Measurements from ENCODE around the gene ZBTB44.

ZBTB44 gene

DNA sequence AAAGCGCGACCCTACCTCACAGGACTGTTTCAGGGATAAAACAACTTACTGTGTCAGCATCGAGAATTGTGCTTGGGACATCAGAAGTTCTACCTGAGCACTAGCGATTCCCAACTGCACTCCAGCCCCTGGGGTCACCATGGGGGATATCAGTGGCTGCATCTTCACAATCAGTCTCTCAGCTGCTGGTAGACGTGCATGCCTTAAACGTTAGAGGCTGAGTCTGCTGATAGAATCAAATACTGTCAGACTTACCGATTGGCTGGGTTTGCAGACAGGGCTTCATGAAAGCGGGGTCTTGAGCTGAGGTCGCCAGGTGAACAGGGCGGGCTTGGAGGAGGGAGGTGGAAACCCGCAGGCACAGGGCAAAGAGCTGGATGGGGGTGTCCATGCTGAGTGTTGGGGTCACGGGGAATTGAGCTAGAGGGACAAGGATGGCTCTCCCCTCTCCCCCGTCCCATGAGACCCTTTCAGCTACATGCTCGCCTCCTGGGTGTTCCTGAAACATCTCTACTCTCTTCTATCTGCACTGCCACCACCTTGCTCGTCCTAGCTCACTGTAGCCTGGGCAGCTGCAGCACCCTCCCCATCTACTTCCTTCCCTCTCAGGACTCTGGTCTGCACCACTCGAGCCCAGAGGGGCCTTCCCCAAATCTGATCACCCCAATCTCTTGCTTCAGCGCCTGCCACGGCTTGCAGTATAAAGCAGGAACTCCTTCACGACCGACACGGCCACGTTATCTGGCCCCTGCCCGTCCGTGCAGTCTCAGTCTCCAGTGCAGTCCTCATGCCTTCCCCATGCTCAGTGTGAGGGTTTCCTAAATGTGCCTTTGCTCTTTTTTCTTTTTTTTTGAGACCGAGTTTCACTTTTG is 111.7 kb downstream of the ZBTB44 start:
- no peak for DNase-seq (ENCODE audit: low read depth, low spot score)
- no peaks in the 10 kb centered on the region for H3K36me3 ChIP-seq (ENCODE audit: insufficient read depth, low read length)

GRCh38 chr11:130202009-130202817 is 112.5 kb downstream of the ZBTB44 start:
- Histone ChIP-seq H3K9ac (ENCODE audit: insufficient read length) (no peak overlapping the region), H3K9me3 (ENCODE audit: low read depth, low read length) (no peaks in the 10 kb centered on the region), H3K27ac (no peak overlapping the region), H3K36me3 (ENCODE audit: insufficient read depth, low read length) (no peaks in the 10 kb centered on the region), H3K4me3 (no peak overlapping the region)
- no peak for DNase-seq (ENCODE audit: low read depth, low spot score)
- TF ChIP-seq FOXP2 (optimal IDR thresholded peaks at IDR 0.05; ENCODE audit: control extremely low read depth, extremely low read length, insufficient read depth) (no peak), EZH2 (IDR thresholded peaks at IDR 0.05) (no peak), POLR2AphosphoS5 (IDR thresholded peaks at IDR 0.05; ENCODE audit: borderline replicate concordance, low read depth, low read length) (no peak)

More for the DNA sequence above, 111.7 kb downstream of the ZBTB44 start:
- no peak overlapping the region for H3K4me3 ChIP-seq
- no peak overlapping the region for H3K27ac ChIP-seq
- no peaks in the 10 kb centered on the region for H3K9me3 ChIP-seq (ENCODE audit: low read depth, low read length)
- no peak overlapping the region for H3K9ac ChIP-seq (ENCODE audit: insufficient read length)
- TF ChIP-seq FOXP2 (optimal IDR thresholded peaks at IDR 0.05; ENCODE audit: control extremely low read depth, extremely low read length, insufficient read depth) = no peak
- no peak for TF ChIP-seq POLR2AphosphoS5 (IDR thresholded peaks at IDR 0.05; ENCODE audit: borderline replicate concordance, low read depth, low read length)
- TF ChIP-seq EZH2 (IDR thresholded peaks at IDR 0.05) = no peak

GRCh38 chr11:130201026-130201425 is 113.7 kb downstream of the ZBTB44 start:
- Histone ChIP-seq H3K36me3 (ENCODE audit: insufficient read depth, low read length) (no peaks in the 10 kb centered on the region), H3K9me3 (ENCODE audit: low read depth, low read length) (no peaks in the 10 kb centered on the region), H3K9ac (ENCODE audit: insufficient read length) (no peak overlapping the region), H3K27ac (no peak overlapping the region), H3K4me3 (no peak overlapping the region)
- DNase-seq (ENCODE audit: low read depth, low spot score) = no peak
- TF ChIP-seq POLR2AphosphoS5 (IDR thresholded peaks at IDR 0.05; ENCODE audit: borderline replicate concordance, low read depth, low read length) (no peak), EZH2 (IDR thresholded peaks at IDR 0.05) (no peak), FOXP2 (optimal IDR thresholded peaks at IDR 0.05; ENCODE audit: control extremely low read depth, extremely low read length, insufficient read depth) (no peak)

GRCh38 chr11:130199792-130200191 is 114.9 kb downstream of the ZBTB44 start:
- no peak overlapping the region for H3K9ac ChIP-seq (ENCODE audit: insufficient read length)
- no peaks in the 10 kb centered on the region for H3K36me3 ChIP-seq (ENCODE audit: insufficient read depth, low read length)
- no peak overlapping the region for H3K4me3 ChIP-seq
- no peak for DNase-seq (ENCODE audit: low read depth, low spot score)
- H3K9me3 ChIP-seq (ENCODE audit: low read depth, low read length) = no peaks in the 10 kb centered on the region
- no peak for TF ChIP-seq FOXP2 (optimal IDR thresholded peaks at IDR 0.05; ENCODE audit: control extremely low read depth, extremely low read length, insufficient read depth)
- TF ChIP-seq EZH2 (IDR thresholded peaks at IDR 0.05) = no peak
- TF ChIP-seq POLR2AphosphoS5 (IDR thresholded peaks at IDR 0.05; ENCODE audit: borderline replicate concordance, low read depth, low read length) = no peak
- H3K27ac ChIP-seq = no peak overlapping the region

DNA sequence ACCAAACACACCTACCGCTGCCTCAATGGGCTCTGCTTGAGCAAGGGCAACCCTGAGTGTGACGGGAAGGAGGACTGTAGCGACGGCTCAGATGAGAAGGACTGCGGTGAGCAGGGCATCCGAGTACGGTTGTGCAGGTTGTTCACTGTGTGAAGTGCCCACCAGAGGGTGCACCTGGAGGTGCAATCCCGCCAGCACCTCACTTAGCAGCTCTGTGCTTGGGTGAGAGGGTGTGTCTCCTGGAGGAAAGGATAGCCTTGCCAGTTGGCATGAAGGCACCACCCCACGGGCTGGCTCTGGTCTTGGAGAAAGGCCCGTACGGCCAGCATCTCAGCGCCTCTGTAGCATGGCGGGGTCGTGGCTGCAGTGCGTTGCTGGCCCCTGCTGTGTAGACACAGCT is 115.8 kb downstream of the ZBTB44 start:
- Histone ChIP-seq H3K4me3 (no peak overlapping the region), H3K9me3 (ENCODE audit: low read depth, low read length) (no peaks in the 10 kb centered on the region), H3K36me3 (ENCODE audit: insufficient read depth, low read length) (no peaks in the 10 kb centered on the region), H3K27ac (no peak overlapping the region), H3K9ac (ENCODE audit: insufficient read length) (no peak overlapping the region)
- TF ChIP-seq FOXP2 (optimal IDR thresholded peaks at IDR 0.05; ENCODE audit: control extremely low read depth, extremely low read length, insufficient read depth) = no peak
- no peak for TF ChIP-seq EZH2 (IDR thresholded peaks at IDR 0.05)
- no peak for TF ChIP-seq POLR2AphosphoS5 (IDR thresholded peaks at IDR 0.05; ENCODE audit: borderline replicate concordance, low read depth, low read length)
- no peak for DNase-seq (ENCODE audit: low read depth, low spot score)

DNA sequence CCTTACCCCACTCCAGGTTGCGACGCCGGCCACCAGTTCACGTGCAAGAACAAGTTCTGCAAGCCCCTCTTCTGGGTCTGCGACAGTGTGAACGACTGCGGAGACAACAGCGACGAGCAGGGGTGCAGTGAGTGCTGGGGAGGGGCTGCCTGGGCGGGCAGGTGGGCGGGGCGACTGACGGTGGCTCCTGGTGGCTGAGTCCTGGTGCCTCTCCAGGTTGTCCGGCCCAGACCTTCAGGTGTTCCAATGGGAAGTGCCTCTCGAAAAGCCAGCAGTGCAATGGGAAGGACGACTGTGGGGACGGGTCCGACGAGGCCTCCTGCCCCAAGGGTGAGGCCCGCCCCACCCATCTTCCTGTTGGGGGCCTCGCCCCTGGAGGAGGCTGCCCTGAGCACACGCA is 116.4 kb downstream of the ZBTB44 start:
- Histone ChIP-seq H3K27ac (no peak overlapping the region), H3K9me3 (ENCODE audit: low read depth, low read length) (no peaks in the 10 kb centered on the region), H3K36me3 (ENCODE audit: insufficient read depth, low read length) (no peaks in the 10 kb centered on the region), H3K9ac (ENCODE audit: insufficient read length) (no peak overlapping the region), H3K4me3 (no peak overlapping the region)
- no peak for DNase-seq (ENCODE audit: low read depth, low spot score)
- no peak for TF ChIP-seq POLR2AphosphoS5 (IDR thresholded peaks at IDR 0.05; ENCODE audit: borderline replicate concordance, low read depth, low read length)
- no peak for TF ChIP-seq FOXP2 (optimal IDR thresholded peaks at IDR 0.05; ENCODE audit: control extremely low read depth, extremely low read length, insufficient read depth)
- no peak for TF ChIP-seq EZH2 (IDR thresholded peaks at IDR 0.05)

DNA sequence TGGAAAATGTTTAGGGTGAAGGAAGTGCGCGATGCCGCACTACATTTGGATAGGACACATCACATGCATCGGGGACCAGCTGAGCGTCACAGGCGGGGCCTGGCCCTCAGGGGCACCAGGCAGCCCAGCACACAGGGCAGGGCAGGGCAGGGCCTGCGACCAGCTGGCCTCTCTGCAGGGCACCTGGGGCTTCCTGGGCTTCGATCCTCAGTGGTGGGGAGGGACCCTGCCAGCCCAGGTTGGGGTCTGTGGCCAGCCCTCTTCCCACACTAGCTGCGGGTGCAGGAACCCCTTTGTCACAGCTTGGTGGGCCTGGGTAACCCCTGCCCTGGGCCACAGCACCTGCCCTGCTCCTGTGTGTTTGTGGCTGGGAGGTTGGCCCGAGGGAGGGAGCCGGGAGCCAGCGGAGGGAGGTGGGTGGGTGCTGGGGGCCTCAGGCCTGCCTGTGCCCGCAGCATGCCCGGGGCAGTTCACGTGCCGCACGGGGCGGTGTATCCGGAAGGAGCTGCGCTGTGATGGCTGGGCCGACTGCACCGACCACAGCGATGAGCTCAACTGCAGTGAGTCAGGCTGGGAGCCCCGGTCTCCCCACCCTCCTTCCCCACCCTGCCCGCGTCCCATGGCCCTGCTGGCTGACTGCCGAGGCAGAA is 117.2 kb downstream of the ZBTB44 start:
- Histone ChIP-seq H3K9ac (ENCODE audit: insufficient read length) (no peak overlapping the region), H3K36me3 (ENCODE audit: insufficient read depth, low read length) (no peaks in the 10 kb centered on the region), H3K27ac (no peak overlapping the region), H3K9me3 (ENCODE audit: low read depth, low read length) (no peaks in the 10 kb centered on the region), H3K4me3 (no peak overlapping the region)
- no peak for DNase-seq (ENCODE audit: low read depth, low spot score)
- no peak for TF ChIP-seq EZH2 (IDR thresholded peaks at IDR 0.05)
- no peak for TF ChIP-seq FOXP2 (optimal IDR thresholded peaks at IDR 0.05; ENCODE audit: control extremely low read depth, extremely low read length, insufficient read depth)
- no peak for TF ChIP-seq POLR2AphosphoS5 (IDR thresholded peaks at IDR 0.05; ENCODE audit: borderline replicate concordance, low read depth, low read length)
